Measurements from ENCODE around the gene SKA2. TPM values are rescaled to one million over a fixed set of nuclear protein-coding genes. Genes with fewer than 3 reads are reported as not detected.
"Not testable (repeated sequence)": the region's sequence is repeated elsewhere in the genome, so short reads cannot be mapped to it uniquely, and the experiment has no call there.

Gene SKA2
- total RNA-seq, 1 donor from 2014 or later: 63.3 TPM

DNA sequence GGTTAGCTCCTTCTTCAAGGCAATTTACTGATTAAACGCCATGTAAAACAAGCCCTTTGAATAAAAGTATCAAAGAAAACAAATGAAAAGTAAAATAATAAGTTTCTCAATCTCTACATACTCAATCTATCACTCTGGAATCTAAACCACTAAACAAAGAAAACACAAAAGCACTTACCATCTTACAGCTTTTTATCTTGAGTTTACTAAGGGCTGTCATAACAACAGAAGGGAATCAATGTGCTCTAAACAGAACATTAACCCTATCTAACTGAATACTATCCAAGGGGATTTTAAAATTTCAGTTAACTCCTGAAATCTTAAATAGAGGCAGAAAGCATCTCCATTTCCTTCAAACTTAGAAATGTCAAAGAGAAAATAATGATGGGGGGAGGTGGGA is 3.4 kb downstream of the SKA2 start:
- peak; percentile 42 for DNase-seq (ENCODE audit: low read depth)

DNA sequence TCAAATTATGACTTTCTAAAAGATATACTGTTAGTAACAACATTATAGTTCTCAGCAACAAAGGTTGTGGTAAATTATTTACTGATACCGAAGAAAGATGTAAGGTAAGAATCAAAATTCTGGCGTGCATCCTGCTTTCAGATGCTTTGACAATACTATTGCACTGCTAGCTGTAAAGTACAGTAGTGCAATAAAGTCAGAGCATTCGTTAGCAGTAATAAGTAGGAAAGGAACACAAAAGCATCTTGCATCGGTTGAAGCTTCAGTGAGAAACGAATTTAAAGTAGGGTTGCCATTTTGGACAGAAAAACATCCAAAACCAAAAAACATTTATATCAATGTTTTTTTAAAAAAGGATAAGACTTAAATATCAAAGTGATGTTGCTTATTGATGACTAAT is 4.0 kb downstream of the SKA2 start:
- no peak for DNase-seq (ENCODE audit: low read depth)

DNA sequence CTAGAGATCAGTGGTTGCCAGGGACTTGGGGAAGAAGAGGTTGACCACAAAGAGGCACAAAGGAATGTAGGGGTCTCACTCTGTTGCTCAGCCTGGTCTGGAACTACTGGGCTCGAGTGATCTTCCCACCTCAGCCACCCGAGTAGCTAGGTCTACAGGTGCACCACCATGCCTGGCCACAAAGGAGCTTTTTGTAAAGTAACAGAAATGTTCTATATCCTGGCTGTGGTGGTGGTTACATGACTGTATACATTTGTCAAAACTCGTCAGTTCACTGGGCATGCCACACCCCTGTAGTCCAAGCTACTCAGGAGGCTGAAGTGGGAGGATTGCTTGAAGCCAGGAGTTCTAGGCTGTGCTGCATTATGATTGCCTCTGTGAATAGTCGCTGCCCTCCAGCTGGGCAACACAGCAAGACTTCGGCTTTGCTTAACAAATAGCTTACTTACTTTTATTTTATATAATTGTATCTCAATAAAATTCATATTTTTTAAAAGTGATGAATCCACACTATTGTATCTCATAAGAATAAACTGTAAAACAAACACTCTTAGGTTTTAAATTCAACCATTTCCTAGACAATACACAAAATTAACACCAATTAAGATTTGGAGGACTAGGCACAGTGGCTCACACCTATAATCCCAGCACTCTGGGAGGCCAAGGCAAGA is 5.0 kb downstream of the SKA2 start:
- DNase-seq (ENCODE audit: low read depth): no peak

DNA sequence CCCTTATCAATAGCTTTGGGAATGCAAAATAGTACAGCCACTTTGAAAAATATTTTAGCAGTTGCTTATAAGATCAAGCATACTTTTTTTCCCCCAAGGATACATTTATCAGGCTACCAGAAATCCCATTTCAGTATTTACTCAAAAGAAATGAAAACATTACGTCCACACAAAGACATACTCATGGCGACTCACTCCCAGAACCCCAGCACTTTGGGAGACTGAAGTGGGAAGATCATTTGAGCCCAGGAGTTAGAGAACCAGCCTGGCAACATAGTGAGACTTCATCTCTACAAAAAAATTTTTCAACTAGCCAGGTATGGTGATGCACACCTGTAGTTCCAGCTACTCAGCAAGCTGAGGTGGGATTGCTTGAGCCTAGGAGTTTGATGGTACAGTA is 5.9 kb downstream of the SKA2 start:
- peak; percentile 53 for DNase-seq (ENCODE audit: low read depth)

DNA sequence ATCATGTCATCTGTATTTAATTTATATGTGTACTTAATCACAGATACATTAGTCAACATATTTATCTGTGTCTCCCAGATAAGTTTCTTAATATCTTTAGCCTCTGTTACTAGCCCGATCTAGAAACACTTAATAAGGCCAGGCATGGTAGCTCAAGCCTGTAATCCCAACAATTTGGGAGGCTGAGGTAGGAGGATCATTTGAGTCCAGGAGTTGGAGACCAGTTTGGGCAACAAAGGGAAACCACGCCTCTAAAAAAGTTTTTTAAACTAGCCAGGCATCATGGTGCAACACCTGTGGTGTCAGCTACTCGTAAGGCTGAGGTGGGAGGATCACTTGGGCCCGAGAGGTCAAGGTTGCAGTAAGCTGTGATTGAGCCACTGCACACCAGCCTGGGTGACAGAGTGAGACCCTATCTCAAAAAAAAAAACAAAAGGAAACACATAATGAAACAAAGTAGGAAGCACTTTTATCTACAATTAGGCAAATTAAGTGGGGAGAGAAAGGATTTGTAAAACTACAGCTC is 9.4 kb downstream of the SKA2 start:
- DNase-seq (ENCODE audit: low read depth): no peak

DNA sequence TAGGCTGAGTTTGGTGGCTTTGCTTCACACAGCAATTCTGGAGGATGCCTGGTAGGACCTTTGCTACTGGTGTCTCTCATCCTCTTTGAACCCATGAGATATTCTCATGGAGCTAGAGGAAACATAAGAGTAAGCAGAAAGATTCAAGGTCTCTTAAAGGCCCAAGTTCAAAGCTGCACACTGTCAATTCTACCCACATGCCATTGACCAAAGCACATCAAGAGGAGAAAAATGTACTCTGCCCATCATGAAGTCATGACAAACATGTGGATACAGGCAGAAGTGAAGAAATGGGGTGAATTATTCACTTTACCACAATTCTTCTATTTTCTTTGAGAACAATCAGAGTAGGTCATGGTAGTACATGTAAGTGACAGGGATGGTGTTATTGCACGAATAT is 13.1 kb downstream of the SKA2 start:
- DNase-seq (ENCODE audit: low read depth): no peak

DNA sequence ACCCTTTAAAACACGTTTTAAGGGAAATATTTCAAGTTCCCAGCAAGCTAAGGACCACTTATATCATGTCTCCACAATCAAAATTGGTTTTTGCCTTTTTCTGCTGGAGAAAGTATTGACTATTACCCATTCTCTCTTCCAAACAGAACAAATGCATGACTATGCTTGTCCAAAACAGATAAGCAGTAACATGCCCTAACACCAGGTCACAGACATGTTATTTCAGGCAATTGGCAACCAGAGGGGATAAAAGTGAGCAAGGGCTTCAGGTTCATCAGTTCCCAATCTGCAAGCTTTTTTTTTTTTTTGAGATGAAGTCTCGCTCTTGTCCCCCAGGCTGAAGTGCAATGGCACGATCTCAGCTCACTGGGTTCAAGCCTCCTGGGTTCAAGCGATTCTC is 15.0 kb downstream of the SKA2 start:
- no peak for DNase-seq (ENCODE audit: low read depth)

DNA sequence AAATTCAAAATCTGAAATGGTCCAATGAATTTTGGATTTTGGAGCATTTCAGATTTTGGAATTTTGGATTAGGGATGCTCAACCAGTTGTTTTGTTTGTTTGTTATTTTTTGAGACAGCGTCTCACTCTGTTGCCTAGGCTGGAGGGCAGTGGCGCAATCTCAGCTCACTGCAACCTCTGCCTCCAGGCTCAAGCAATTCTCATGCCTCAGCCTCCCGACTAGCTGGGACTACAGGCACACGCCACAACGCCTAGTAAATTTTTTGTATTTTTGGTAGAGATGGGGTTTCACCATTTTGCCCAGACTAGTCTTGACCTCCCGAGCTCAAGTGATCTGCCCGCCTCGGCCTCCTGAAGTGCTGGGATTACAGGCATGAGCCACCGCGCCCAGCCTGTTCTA is 16.6 kb downstream of the SKA2 start:
- DNase-seq (ENCODE audit: low read depth): not testable (repeated sequence)

DNA sequence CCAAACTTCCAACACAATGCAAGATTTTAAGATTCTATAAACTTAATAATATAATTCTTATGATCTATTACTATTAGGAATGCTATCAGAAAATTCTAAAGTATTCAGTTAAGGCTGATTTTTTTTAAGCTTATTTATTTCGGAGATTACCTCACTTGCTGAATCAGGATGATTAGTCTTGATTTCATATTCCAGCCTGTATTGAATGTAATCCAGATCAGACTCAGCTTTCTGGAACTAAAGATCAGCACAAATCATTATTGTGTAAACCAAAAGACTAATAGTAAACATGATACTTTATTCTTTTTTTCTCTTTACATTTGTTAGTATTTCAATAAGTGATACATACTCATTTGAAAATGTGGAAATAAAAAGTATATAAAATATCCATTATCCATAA is 23.9 kb downstream of the SKA2 start:
- DNase-seq (ENCODE audit: low read depth): no peak

DNA sequence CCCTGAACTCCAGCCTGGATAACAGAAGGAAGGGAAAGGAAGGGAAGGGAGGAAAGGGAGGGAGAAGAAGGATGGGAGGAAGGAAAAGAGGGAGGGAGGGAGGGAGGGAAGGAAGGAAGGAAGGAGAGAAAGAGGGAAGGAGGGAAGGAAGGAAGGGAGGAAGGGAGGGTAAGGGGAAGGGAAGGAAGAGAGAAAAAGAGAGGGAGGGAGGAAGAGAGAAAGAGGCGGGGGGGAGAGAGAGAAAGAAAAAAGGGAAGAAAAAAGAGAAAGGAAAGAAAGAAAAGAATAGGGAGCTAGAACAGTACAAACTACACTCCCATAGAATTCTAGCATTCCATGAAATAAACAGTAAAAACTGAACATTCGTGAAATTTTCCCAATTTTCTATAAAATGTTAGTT is 25.2 kb downstream of the SKA2 start:
- no peak for DNase-seq (ENCODE audit: low read depth)

DNA sequence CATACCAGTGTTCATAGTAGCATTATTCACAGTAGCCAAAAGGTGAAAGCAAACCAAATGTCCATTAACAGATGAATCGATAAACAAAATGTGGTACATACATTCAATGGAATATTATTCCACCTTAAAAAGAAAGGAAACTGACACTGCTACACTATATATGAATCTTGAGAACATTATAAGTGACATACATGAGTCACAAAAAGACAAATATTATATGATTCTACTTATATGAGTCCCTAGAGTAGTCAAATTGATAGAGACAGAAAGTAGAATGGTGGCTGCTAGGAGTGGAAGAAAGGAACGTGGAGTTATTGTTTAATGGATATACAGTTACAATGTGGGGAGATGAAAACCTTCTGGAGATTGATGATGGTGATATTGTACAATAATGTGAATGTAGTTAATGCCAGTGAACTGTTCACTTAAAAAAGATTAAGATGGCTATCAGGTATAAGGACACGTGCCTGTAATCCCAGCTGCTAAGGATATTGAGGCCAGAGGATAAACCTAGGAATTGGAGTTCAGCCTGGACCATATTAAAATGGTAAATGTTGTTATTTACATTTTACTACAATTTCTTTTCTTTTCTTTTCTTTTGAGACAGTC is 28.1 kb downstream of the SKA2 start:
- no peak for DNase-seq (ENCODE audit: low read depth)

DNA sequence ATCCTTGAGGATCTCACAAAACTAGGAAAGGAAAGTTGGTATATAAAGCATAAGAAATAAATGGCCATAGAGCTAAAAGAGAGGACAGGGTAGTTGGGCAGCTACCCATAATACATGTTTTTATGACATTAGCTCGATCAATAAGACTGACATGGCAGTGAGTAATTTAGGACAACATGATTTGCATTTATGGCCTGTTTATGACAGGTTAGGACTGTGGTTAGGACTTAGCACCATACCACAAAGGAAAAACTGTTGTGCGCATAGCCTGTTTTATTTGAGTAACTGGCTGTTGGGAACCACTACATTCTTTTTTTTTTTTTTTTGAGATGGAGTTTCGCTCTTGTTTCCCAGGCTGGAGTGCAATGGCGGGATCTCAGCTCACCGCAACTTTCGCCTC is 30.3 kb downstream of the SKA2 start:
- no peak for DNase-seq (ENCODE audit: low read depth)

DNA sequence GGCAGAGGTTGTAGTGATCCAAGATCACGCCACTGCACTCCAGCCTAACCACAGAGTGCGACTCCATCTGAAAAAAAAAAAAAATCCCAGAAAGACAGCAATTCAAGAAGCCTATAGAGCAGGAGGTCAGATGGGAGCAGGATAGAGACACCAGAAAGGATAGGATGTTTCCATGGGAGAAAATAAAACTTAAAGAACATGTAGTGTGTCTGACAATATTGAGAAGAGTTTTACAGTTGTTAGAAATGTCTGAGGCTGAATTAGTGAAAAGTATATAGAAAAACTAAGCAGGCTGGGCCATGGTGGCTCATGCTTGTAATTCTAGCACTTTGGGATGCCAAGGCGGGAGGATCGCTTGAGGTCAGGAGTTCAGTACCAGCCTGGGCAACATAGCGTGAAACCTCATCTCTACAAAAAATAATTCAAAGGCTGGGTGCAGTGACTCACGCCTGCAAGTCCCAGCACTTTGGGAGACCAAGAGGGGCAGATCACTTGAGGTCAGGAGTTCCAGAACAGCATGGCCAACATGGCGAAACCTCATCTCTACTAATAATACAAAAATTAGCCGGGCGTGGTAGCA is 33.0 kb downstream of the SKA2 start:
- DNase-seq (ENCODE audit: low read depth): peak; percentile 91

DNA sequence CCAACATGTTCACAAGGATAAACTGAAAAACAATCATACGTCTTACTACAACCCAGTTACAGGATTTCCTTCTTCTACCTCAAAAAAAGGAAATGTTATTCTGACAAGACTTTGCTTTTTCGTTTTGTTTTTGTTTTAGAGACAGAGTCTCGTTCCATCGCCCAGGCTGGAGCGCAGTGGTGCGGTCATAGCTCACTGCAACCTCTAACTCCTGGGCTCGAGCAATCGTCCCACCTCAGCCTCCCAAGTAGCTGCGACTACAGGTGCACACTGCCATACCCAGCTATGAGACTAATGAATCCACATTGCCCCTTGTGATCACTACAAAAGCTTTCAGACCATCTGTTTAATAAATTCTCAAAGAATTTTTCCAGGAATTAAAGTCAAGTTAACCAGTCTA is 39.5 kb downstream of the SKA2 start:
- DNase-seq (ENCODE audit: low read depth): no peak

DNA sequence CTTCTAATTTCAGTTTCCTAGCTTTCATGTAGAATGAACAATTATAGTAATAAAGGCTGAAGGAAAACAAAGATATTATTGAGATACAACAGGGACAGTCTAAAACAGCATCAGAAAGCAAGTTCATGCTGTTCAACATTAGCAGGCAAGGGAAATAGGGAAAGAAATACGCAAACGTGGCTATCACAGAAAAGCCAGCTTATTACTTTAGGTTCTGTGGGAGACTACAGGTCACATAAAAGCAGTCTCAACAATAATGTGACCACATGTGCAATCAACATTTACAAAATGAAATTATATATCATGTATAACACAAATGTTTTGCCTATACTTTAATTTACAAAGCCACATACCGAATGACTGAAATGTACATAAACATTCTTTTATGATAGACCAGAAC is 43.4 kb downstream of the SKA2 start:
- no peak for DNase-seq (ENCODE audit: low read depth)

DNA sequence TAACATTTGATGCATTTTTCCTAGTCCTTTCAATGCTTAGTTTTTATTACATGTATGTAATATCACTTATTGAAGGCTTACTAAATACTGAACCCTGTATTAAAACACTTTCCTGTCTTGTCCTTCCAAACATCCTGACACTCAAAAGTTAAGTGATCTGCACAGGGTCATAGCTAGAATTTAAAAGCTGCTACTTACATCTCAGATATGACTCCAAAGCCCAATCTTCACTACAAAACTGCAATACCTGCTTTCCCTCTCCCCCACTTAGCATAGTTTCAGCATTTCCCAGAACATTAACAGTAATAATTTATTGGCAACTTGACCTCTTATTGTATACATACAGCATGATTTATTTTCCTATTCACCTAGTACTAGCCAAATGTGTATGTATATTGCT is 44.0 kb downstream of the SKA2 start:
- no peak for DNase-seq (ENCODE audit: low read depth)

DNA sequence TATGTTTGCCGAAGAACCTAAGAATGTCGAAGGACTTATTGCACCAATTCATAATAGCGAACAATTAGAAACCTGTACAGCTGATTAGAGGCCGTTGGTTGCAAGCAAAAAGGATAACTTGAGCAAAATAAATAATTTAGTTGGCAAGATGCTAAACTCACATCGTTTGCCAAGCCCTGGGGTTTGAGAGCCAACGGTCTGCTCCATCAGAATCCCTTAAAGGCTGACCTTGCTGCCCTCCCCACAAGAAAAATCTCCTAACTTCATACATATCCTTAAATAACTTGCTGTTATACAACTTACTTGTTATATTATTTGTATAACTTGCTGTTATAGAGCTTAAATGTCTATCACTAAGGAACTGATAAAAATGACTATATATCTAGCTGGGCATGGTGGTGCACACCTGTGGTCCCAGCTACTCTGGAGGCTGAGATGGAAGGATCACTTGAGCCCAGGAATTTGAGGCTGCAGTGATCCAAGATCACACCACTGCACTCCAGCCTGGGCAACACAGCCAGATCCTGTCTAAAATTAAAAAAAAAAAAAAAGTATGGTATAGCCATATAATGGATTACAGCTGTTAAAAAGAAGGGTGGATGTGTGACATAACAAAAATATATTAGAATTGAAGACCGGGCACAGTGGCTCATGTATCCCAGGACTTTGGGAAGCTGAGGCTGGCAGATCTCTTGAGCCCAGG is 46.4 kb downstream of the SKA2 start:
- DNase-seq (ENCODE audit: low read depth): no peak

DNA sequence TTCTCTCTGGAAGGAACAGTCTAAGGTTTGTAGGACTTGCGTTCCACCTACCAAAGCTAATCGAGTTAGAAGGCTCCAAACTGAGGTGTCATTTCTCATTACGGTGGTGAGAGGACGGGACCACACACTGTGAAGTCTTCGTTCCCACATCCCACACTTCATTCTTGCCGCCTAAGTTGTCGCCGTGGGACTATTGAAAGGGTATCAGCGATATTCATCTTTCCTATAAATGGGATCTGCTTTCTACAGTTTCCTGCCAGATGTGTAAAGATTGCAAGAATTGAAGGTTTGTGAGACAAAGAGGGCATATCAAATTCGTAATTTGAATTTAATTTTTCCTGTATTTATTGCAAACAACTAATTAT is 47.7 kb downstream of the SKA2 start:
- no peak for DNase-seq (ENCODE audit: low read depth)

DNA sequence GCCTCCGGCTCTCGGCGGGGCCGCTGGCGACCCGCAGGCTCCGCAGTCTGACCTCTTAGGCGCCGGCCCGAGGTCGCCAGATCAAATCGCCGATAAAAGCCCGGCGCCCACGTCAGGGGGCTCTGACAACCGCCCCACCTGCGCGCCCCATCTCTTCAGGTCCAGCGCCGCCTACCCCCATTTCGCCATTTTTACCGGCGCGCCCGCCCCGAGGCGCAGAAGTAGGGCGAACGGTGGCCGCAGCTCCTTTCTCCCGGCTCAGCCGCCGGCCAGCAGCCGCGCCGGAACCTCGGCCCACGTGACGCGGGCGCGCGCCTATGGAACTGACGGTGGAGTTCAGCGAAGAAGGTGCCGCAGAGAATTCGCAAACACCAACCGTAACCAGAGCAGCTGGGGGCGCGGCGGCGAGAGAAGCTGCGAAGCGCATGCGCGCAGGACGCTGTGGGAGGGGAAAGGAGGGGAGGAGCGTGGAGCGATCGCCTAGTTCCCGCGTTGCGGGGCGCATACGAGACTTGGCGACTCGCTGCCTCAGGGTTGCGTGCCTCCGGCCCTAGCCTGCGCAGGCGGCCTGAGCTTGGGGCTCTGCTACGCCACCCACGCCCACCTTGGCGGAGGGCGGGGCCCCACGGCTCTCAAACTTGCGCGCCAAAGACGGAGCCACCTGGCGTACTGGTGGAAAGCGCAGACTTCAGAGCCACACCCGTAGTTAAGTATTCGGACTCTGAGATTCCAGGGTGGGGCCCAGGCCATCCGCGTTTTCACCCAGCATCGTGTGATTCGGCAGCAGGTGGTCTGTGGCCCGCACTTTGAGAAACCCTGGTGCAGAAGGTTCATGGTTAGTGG is 48.3 kb downstream of the SKA2 start, which contains the start of gene TRIM37:
TRIM37 (minus strand) TSS at position 418 of the 843 bp plus-strand sequence. CDS start 419 bp downstream, outside the sequence.
- DNase-seq (ENCODE audit: low read depth): peak; percentile 93

DNA sequence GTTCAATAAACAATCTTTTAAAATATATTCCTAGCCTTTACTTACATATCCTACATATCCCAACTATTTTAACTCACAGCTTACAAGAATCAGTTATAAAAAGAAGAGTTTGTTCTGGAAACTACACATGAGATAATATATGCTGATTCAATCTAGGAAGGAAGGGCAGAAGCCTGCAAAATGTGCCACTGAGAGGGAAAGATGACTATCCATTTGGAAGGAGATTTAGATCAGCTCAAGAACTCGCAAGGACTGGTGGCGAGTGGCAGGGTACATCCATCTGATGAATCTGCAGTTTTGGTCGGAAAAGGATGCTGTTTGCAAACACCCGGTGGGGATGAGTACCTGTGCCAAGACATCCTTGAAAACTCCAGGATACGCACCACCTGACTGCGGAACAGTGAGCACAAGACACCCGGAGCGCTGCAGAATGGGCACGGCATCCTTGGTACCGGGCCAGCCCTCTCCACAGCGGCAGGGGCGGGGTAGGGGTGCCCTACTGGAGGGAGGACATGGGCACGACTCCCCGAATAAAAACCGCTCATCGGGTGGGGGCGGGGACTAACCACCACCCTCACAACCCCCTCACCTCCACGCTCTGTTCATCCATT is 49.0 kb downstream of the SKA2 start:
- peak; percentile 31 for DNase-seq (ENCODE audit: low read depth)

DNA sequence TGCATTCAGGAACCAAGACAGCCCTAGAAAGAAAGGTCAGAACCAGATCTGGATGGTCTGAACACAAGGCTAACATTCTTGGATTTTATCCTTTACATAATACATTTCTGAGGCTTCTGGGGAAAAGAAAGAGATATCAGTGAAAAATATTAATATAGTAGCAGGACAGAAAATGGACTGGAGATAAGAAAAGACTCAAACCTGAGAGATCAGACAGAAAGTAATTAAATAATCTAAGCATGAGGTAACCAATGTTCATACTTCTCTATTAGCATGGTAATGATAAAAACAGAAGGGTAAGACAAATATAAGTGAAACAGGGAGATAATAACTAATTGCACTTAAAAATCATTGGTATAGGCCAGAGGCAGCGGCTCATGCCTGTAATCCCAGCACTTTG is 53.8 kb downstream of the SKA2 start:
- DNase-seq (ENCODE audit: low read depth): no peak
